Ishikawa (cell line): ENCODE data around the gene WNK2.

Source experiments
- CEBPB ChIP-seq: IDR thresholded peaks from 2 replicates; pipeline ENCODE4 v1.6.1; 2012
- CREB1 ChIP-seq: IDR thresholded peaks from 2 replicates; pipeline ENCODE4 v1.6.1; 2012; ENCODE audit warnings: low read depth
- EGR1 ChIP-seq: IDR thresholded peaks from 2 replicates; pipeline ENCODE4 v1.6.1; 2012
- EP300 ChIP-seq: IDR thresholded peaks from 2 replicates; pipeline ENCODE4 v1.6.1; 2012; ENCODE audit warnings: borderline replicate concordance
- FOXM1 ChIP-seq: IDR thresholded peaks from 2 replicates; pipeline ENCODE4 v1.6.1; 2012; ENCODE audit warnings: low read depth, borderline replicate concordance
- MAX ChIP-seq: IDR thresholded peaks from 2 replicates; pipeline ENCODE4 v1.6.1; 2012
- NFIC ChIP-seq: IDR thresholded peaks from 2 replicates; pipeline ENCODE4 v1.6.1; 2012
- RAD21 ChIP-seq: IDR thresholded peaks from 2 replicates; pipeline ENCODE4 v1.6.1; 2012; ENCODE audit warnings: low read depth
- REST ChIP-seq: IDR thresholded peaks from 2 replicates; pipeline ENCODE4 v1.6.1; 2012; ENCODE audit warnings: low read depth, mild to moderate bottlenecking
- TAF1 ChIP-seq: IDR thresholded peaks from 2 replicates; pipeline ENCODE4 v1.6.1; 2012; ENCODE audit warnings: low read depth, mild to moderate bottlenecking
- TCF12 ChIP-seq: IDR thresholded peaks from 2 replicates; pipeline ENCODE4 v1.6.1; 2012; ENCODE audit warnings: low read depth
- TEAD4 ChIP-seq: IDR thresholded peaks from 2 replicates; pipeline ENCODE4 v1.6.1; 2012
- USF1 ChIP-seq: IDR thresholded peaks from 2 replicates; pipeline ENCODE4 v1.6.1; 2012
- YY1 ChIP-seq: IDR thresholded peaks from 2 replicates; pipeline ENCODE4 v1.6.1; 2012; ENCODE audit warnings: low read depth
- ZBTB7A ChIP-seq: IDR thresholded peaks from 2 replicates; pipeline ENCODE4 v1.6.1; 2012; ENCODE audit warnings: low read depth

The WNK2 gene

GRCh38 chr9:93245437-93245970 lies 61.6 kb downstream of the WNK2 start:
- no peak for TF ChIP-seq CEBPB
- no peak for TF ChIP-seq ZBTB7A
- TF ChIP-seq YY1 = no peak
- TF ChIP-seq FOXM1 = no peak
- no peak for TF ChIP-seq EP300
- TF ChIP-seq EGR1 = no peak
- TF ChIP-seq NFIC = no peak
- TF ChIP-seq REST = no peak
- TF ChIP-seq TAF1 = no peak
- TF ChIP-seq RAD21 = no peak
- TF ChIP-seq TCF12 = no peak
- TF ChIP-seq CREB1 = no peak
- no peak for TF ChIP-seq TEAD4
- TF ChIP-seq USF1 = no peak
- TF ChIP-seq MAX = no peak

- no peak for TF ChIP-seq CREB1
- TF ChIP-seq TCF12 = no peak
- no peak for TF ChIP-seq REST
- no peak for TF ChIP-seq RAD21
- TF ChIP-seq EP300 = no peak
Measured at GRCh38 chr9:93246111-93246510, 62.2 kb downstream of the WNK2 start.

- TF ChIP-seq REST (no peak), NFIC (no peak), CREB1 (no peak), EGR1 (no peak), USF1 (no peak), RAD21 (no peak), TEAD4 (no peak), FOXM1 (no peak), ZBTB7A (no peak)
Measured at GRCh38 chr9:93246526-93246925, 62.6 kb downstream of the WNK2 start.

- TF ChIP-seq ZBTB7A (no peak), USF1 (no peak), TEAD4 (no peak), CREB1 (no peak), REST (no peak), FOXM1 (no peak), MAX (no peak), RAD21 (no peak), TAF1 (no peak), YY1 (no peak), NFIC (no peak), CEBPB (no peak)
Measured at GRCh38 chr9:93247099-93247865, 63.3 kb downstream of the WNK2 start.
